ENCODE measurements around the gene FUZ.

FUZ gene

DNA sequence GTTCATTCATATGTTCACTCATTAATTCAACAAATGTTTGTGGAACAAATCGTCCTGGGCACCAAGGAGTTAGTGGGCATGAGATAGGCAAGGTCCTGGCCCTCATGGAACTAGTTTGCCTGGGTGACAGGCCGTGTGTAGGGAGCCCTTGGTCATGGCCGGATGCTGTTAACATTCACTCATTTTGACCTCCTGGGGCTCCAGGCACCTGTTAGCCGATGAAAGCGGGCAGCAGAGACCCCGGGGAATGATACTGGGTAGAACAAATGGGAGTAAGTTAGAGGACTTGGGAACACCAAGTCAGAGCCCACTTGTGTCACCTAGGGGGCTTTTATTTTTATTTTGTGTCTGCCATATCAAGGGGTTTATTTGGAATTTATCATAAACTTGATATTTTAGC is 11.6 kb upstream of the FUZ start:
- TF ChIP-seq, protein P1, sequence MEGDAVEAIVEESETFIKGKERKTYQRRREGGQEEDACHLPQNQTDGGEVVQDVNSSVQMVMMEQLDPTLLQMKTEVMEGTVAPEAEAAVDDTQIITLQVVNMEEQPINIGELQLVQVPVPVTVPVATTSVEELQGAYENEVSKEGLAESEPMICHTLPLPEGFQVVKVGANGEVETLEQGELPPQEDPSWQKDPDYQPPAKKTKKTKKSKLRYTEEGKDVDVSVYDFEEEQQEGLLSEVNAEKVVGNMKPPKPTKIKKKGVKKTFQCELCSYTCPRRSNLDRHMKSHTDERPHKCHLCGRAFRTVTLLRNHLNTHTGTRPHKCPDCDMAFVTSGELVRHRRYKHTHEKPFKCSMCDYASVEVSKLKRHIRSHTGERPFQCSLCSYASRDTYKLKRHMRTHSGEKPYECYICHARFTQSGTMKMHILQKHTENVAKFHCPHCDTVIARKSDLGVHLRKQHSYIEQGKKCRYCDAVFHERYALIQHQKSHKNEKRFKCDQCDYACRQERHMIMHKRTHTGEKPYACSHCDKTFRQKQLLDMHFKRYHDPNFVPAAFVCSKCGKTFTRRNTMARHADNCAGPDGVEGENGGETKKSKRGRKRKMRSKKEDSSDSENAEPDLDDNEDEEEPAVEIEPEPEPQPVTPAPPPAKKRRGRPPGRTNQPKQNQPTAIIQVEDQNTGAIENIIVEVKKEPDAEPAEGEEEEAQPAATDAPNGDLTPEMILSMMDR (IDR thresholded peaks at IDR 0.05) = no peak

DNA sequence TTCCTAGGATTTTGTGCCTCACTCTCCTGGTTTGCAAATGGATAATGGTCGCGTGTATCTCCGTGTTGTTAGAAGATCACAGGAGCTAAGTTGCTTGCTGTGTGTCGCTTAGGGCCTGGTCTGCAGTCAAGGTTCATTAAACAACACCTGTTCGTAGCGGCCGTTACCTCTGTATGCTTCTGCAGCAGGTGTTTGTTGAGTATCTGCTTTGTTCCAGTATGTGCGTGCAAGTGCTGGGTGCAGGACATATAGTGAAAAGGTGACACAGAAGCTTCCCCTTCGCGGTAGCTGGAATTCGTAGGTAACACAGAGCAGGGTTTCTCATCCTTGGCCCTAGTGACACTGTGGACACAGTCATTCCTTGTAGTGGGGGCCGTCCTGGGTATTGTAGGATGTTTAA is 10.4 kb upstream of the FUZ start:
- TF ChIP-seq, protein P1 (IDR thresholded peaks at IDR 0.05) = no peak

DNA sequence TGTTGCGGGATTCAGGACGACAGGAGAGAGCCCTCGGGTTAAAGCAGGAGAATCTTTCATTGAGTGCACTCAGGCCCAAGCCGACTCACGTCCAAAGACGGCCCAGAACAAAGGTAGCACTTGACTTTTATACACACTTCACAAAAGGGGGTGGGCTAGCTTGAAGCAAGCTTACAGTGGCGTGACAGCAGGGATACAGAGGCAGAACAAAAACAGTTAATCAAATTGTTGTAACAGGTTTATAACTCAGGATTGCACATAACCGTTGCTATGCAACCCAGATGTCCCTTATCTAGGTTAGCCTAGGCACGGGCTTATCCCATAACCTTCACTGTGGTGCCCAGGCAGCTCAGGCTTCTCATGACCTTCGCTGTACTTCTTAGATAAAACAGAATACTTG is 7.0 kb upstream of the FUZ start:
- TF ChIP-seq, protein P1 (IDR thresholded peaks at IDR 0.05) = no peak

DNA sequence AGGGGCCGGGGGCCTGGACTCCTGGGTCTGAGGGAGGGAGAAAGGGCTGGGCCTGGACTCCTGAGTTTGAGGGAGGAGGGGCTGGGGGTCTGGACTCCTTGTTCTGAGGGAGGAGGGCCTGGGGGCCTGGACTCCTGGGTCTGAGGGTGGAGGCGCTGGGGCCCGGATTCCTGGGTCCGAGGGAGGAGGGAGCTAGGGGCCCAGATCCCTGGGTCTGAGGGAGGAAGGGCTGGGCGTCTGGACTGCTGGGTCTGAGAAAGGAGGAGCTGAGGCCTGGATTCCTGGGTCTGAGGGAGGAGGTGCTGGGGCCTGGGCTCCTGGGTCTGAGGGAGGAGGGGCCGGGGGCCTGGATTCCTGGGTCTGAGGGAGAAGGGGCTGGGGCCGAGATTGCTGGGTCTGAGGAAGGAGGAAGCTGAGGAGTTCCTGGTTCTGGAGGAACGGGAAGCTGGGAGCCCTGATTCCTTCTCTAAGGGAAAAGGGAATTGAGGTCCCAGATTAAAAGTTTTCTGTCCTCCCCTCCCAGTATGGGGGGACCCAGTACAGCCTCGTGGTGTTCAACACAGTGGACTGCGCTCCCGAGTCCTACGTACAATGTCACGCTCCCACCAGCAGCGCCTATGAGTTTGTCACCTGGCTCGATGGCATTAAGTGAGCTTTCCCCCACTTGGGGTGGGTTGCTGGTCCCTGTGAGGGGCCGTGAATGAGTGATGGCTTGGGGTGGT is 5.7 kb upstream of the FUZ start:
- TF ChIP-seq, protein P1 (IDR thresholded peaks at IDR 0.05) = no peak

DNA sequence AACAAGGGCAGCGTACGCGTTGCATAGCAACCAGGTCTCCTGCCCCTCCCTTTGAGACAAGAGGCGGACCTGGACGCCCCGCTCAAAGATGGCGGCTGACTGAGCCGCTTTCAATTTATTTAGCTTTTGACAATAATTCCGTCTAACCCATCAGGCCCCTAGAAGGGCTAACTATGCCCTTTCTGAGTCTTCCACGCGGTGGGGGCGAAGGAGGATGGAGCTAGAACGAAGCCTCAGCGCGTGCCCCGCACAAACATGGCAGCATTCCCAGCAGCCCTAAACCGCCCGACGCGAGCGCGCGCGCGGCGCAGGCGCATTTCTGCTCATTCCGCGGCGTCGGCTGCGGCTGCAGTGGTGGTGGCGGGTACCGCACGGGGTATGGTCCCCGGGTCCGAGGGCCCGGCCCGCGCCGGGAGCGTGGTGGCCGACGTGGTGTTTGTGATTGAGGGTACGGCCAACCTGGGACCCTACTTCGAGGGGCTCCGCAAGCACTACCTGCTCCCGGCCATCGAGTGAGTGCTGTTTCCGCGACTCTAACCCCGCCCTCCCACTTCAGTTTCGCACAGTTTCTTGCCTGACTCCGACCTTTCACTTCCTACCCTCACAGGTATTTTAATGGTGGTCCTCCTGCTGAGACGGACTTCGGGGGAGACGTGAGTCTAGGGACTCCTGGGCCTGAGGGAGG is 5.0 kb upstream of the FUZ start, which contains the start of gene MED25:
Gene MED25 (plus strand): TSS at position 326 of the 685 bp plus-strand sequence. CDS start 53 bp downstream, at position 379.
- TF ChIP-seq, protein P1 (IDR thresholded peaks at IDR 0.05) = no peak

DNA sequence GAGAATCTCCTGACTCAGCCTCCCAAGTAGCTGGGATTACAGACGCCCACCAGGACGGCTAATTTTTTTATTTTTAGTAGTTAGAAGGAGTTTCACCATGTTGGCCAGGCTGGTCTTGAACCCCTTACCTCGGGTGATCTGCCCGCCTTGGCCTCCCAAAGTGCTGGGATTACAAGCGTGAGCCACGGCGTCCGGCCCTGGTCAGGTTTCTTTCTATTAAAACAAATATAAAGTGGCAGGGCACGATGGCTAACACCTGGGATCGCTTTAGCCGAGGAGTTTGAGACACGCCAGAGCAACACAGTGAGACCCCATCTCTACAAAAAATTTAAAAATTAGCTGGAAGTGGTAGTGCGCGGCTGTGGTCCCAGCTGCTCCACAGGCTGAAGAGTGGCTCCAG is 3.5 kb upstream of the FUZ start:
- TF ChIP-seq, protein P1 (IDR thresholded peaks at IDR 0.05) = no peak

DNA sequence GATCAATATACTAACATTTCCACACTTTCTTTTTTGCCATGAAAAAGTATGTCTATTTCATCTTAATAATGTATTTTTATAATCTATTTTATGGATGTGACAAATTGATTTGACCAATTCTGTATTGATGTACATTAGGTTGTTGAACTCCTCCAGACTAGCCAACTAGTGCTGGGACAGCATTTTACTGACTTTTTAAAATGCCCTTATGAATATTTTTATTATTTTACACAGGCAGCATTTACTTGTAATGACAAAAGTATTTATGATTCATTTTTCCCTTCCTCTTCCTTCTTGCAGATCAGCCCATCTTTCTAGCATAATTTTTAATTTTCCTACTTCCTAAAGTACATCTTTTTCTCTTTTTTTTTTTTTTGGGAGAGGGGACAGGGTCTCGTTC is 918 bp upstream of the FUZ start:
- TF ChIP-seq, protein P1 (IDR thresholded peaks at IDR 0.05) = no peak

Measured in LNCAP (cell line).